ENCODE data around the gene GPR26.

GPR26 gene

DNA sequence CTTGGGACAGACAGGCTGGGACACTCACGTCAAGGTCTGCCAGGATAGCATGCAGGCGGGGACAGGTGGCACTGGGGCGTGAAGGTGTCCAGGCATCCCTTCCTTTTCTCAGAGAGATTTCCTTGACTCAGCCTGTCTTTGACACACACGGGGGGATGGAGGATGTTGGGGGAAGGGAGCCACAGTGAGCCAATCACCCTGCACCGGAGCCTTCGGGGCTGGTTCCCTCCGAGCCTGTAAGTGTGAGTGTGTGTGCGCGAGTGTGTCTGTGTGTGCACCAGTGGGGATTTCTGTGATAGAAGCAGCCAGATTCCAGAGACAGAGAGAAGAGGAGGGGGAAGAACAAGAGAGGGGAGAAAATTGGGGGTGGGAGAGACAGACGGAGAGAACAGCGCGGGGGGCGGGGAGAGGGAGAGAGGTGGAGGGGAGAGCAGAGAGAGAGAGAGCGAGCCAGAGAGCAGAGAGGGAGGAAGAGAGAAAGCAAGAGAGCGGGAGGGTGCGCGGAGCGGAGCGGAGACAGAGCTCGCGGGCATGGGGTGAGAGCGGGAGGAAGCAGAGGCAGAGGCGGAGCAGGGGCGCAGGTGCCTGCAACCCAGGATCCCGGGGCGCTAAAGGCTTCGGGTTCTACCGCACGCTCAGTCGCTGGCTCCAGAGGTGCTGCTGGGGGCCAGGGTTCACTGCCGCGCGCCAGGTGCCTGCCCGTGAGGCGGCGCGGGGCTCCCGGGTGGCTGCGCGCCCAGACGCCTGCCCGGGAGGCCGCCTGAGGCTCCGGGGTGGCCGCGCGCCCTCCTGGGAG is 466 bp upstream of the GPR26 start:
- DNase-seq, result no peak
- Histone ChIP-seq H3K27me3 (replicated peaks) (no peaks in the 10 kb centered on the region), H3K27ac (no peak overlapping the region), H3K36me3 (replicated peaks) (no peaks in the 10 kb centered on the region), H3K4me3 (ENCODE audit: low read depth, low read length) (no peak overlapping the region)
- TF ChIP-seq, protein P1, sequence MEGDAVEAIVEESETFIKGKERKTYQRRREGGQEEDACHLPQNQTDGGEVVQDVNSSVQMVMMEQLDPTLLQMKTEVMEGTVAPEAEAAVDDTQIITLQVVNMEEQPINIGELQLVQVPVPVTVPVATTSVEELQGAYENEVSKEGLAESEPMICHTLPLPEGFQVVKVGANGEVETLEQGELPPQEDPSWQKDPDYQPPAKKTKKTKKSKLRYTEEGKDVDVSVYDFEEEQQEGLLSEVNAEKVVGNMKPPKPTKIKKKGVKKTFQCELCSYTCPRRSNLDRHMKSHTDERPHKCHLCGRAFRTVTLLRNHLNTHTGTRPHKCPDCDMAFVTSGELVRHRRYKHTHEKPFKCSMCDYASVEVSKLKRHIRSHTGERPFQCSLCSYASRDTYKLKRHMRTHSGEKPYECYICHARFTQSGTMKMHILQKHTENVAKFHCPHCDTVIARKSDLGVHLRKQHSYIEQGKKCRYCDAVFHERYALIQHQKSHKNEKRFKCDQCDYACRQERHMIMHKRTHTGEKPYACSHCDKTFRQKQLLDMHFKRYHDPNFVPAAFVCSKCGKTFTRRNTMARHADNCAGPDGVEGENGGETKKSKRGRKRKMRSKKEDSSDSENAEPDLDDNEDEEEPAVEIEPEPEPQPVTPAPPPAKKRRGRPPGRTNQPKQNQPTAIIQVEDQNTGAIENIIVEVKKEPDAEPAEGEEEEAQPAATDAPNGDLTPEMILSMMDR (IDR thresholded peaks at IDR 0.05; ENCODE audit: low read depth, low read length, missing control alignments), result no peak
- in situ Hi-C loops (cut with HindIII; ENCODE audit: low pct_ligation_motif_present, low sequenced_read_pairs), result no loop called here

DNA sequence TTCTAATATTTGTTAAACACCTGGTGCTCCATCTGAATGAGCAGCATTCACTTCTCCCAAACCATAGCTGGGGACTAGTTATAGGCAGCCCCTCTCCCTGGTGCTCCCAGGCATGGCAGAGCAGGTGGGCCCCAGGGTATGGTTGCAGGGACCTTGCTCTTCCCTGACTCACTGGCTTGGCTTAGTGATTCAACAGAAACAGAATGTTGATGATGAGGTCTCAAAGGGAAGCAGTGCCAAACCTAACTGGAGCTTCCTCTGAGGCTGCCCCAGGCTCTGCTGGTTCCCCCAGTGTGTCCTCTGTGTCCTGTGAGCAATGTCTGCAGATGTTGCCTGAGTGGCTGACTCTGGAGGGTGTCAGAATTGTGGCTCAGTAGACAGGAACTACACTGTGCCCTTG is 3.7 kb downstream of the GPR26 start:
- Histone ChIP-seq H3K27me3 (replicated peaks) (no peaks in the 10 kb centered on the region), H3K4me3 (ENCODE audit: low read depth, low read length) (no peak overlapping the region), H3K27ac (no peak overlapping the region), H3K36me3 (replicated peaks) (no peaks in the 10 kb centered on the region)
- no peak for DNase-seq
- in situ Hi-C loops (cut with HindIII; ENCODE audit: low pct_ligation_motif_present, low sequenced_read_pairs), result no loop called here
- TF ChIP-seq, protein P1 (IDR thresholded peaks at IDR 0.05; ENCODE audit: low read depth, low read length, missing control alignments), result no peak

DNA sequence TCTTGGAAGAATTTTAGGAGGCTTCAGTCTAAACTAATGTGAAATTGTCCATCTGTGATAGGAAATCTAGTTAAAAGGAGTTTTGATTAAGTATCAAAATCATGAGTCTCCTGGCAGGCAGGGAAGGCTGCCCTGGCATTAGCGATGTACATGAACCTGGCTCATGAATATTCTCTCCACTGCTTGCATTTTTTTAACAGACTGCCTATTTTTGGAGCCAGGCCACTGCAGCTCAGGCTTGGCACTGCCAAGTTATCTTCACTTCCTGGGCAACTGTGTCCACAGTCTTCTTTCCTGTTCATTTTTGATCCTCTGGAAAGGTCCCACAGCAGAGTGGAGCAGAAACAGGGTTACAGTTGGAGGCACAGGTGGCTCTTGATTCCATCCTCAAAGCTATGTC is 7.0 kb downstream of the GPR26 start:
- H3K27ac ChIP-seq, result no peak overlapping the region
- H3K36me3 ChIP-seq (replicated peaks), result no peaks in the 10 kb centered on the region
- in situ Hi-C loops (cut with HindIII; ENCODE audit: low pct_ligation_motif_present, low sequenced_read_pairs), result no loop called here
- no peak overlapping the region for H3K4me3 ChIP-seq (ENCODE audit: low read depth, low read length)
- H3K27me3 ChIP-seq (replicated peaks), result no peaks in the 10 kb centered on the region
- no peak for DNase-seq
- TF ChIP-seq, protein P1 (IDR thresholded peaks at IDR 0.05; ENCODE audit: low read depth, low read length, missing control alignments), result no peak

DNA sequence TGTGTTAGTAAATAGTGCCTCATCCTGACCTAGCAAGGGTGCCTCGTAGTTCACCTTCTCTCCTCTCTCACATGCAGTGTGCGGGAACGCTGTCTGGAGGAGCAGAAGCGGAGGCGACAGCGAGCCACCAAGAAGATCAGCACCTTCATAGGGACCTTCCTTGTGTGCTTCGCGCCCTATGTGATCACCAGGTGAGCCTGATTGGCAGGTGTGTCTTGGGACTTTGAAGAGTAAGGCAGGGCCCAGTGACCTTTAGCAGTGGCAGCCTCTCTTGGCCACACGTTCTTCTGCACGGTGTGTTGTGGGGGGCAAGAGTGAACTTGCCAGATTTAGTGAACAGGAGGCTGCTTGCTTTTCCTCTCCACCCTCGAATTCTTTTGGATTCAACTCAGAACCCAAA is 8.6 kb downstream of the GPR26 start:
- TF ChIP-seq, protein P1 (IDR thresholded peaks at IDR 0.05; ENCODE audit: low read depth, low read length, missing control alignments), result no peak
- Histone ChIP-seq H3K4me3 (ENCODE audit: low read depth, low read length) (no peak overlapping the region), H3K36me3 (replicated peaks) (no peaks in the 10 kb centered on the region), H3K27me3 (replicated peaks) (no peaks in the 10 kb centered on the region), H3K27ac (no peak overlapping the region)
- in situ Hi-C loops (cut with HindIII; ENCODE audit: low pct_ligation_motif_present, low sequenced_read_pairs), result no loop called here
- no peak for DNase-seq

DNA sequence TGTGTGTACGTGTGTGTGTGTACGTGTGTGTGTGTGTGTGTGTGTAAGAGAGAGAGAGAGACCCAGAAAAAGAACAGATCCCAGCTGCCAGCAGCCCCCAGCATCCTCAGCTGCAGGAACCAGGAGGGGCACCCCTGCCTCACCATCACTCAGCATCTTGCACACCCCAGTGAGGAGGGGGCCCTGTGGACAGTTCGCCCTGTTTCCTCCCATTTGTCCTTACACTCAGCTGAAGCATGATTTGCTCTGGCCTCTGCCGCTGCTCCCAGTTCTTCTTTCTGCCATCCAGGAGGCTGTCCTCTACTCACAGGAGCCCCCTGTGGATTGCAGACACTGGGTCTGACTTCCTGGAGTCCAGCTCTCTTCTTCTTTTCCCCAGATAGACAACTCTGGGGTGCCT is 9.7 kb downstream of the GPR26 start:
- no peaks in the 10 kb centered on the region for H3K27me3 ChIP-seq (replicated peaks)
- DNase-seq, result no peak
- in situ Hi-C loops (cut with HindIII; ENCODE audit: low pct_ligation_motif_present, low sequenced_read_pairs), result no loop called here
- H3K27ac ChIP-seq, result no peak overlapping the region
- no peaks in the 10 kb centered on the region for H3K36me3 ChIP-seq (replicated peaks)
- no peak overlapping the region for H3K4me3 ChIP-seq (ENCODE audit: low read depth, low read length)
- TF ChIP-seq, protein P1 (IDR thresholded peaks at IDR 0.05; ENCODE audit: low read depth, low read length, missing control alignments), result no peak

DNA sequence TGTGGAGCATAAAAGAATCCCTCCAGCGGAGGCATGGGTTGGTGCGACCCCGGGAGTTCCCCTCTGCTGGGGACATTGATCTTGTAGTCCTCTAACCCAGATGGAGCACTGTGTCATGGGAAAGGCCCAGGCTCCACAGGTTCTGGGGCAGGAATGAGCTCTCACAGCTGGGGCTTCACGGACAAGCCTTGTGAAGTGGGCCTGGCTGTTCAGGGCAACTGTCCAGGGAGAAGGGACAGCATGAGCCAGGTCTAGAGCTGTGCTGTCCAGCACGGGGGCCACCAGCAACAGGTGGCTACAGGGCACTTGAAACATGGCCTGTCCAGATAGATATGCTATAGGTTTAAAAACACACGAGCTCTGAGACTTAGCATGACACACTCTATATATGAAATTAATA is 11.4 kb downstream of the GPR26 start:
- TF ChIP-seq, protein P1 (IDR thresholded peaks at IDR 0.05; ENCODE audit: low read depth, low read length, missing control alignments), result no peak
- Histone ChIP-seq H3K4me3 (ENCODE audit: low read depth, low read length) (no peak overlapping the region), H3K27me3 (replicated peaks) (no peaks in the 10 kb centered on the region), H3K27ac (no peak overlapping the region), H3K36me3 (replicated peaks) (no peaks in the 10 kb centered on the region)
- no peak for DNase-seq
- in situ Hi-C loops (cut with HindIII; ENCODE audit: low pct_ligation_motif_present, low sequenced_read_pairs), result no loop called here

Data from brain microvascular endothelial cell (primary cell).